ENCODE results near the gene C16orf89.

DNA sequence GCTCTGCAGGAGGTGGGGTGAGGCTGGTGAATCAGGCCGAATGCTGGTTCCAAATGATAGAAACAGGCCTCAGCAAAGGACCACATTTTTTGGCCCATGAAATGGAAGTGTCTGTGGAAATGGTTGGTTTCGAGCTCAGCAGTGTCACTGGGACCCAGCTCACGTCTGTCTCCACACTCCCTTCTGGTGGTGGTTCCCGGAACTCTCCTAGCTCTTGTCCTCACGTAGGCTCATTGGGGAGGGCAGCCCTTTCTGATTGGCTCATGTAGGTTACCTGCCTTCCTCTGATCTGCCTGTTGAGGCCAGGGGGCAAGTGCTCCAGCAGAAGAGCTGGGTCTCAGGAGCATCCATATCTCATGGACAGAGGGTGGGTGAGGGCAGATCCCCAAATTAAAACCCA, 9.9 kb upstream of the C16orf89 start:
- TF ChIP-seq TAF1 (IDR thresholded peaks at IDR 0.05; ENCODE audit: borderline replicate concordance, insufficient read depth, low read length) (no peak), POLR2AphosphoS5 (IDR thresholded peaks at IDR 0.05; ENCODE audit: low read depth, low read length) (no peak)
